ENCODE results near the gene OR2G6.
"Not testable (repeated sequence)": the region's sequence is repeated elsewhere in the genome, so short reads cannot be mapped to it uniquely, and the experiment has no call there.

The OR2G6 gene

DNA sequence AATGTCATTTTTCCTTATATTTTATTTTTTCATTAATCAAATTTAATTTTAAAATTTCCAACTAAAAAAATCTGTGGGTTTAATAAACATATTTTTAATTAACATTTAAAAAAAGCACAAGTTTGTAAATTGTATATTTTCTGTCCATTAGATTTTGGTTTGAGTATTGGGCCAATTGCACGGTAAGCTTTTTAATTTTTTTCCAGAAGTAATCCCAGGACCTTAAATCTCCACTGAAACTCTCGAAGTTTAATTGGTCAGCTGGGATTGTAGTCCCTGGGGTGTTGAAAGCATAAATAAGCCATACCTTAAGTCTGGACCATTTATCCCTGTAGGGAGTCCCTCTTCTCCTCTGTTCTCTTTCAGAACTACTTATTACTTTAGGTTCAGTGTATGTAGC is at the start of gene OR2G6:
OR2G6 (plus strand) TSS at position 301 of the 400 bp plus-strand sequence. CDS start 13,574 bp downstream, outside the sequence.
- DNase-seq = not testable (repeated sequence)

DNA sequence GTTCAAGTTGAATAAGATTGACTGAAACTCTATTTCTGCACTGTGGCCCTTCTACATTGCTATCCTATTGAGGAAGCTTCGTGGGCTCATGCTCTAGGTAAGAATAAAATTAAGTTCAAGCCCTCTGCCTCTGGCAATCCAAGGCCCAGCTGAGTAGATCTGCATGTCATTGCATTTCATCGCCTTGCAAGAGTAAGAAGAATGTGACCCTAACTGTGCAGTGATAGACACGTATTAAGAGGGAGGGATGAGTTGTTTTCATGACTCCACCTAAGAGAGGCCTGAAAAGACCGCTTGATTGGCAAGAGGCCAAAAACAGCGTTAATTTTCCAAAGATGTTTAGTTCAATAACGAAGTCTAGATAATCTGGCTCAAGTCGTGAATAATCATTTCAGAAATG is 48.8 kb upstream of the OR2G6 start:
- DNase-seq = not testable (repeated sequence)

DNA sequence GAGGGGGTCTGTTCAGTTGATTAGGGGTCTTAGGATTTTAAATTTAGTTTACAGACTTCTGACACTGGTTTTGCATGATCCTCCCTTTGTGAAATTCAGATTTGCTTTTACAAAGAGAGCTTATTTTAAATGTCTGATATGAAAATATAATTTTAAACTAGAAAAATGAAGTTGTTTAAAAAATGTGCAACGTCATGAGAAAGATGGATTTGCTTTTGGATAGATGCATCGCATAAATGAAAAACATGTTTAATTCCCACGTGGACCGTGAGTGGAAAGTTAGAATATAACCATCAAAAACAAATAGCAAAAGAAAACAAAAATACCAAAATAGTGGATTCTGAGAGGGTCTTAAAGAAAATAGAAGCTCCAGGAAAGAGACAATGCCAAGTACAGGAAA is 36.7 kb upstream of the OR2G6 start:
- no peak for DNase-seq

DNA sequence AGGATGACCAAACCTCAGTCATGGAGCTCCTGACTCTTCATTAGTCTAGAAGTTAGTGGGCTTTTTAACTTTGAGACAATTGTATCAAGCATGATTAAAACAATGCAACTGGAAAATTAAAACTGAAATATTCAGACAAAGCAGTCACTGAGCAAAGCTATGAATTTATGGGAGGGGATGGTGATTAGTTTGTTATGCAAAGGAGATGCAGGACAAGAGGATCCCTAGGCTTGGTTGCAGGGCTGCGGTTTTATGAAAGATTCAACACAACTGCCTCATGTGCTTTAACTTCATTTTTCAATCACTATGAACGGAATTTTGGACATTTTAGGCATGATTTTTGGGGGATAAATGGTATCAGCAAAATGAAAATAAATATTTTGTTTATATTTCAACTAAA is 35.8 kb upstream of the OR2G6 start:
- not testable (repeated sequence) for DNase-seq

DNA sequence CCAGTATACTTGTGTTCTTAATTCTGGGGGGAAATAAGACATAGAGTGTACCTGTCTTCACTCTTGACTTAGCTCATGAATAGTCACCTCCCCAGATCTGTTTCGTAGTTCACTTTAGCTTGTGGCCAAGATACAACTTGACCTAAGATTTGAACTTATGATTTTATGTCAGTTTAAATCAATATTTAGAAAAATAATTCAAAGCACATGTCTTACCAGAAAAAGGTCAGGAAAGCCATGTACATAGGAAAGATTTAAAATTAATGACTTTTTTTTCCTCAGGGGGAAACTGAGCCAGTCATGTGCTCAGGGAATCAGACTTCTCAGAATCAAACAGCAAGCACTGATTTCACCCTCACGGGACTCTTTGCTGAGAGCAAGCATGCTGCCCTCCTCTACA is 34.8 kb upstream of the OR2G6 start, which contains the start of gene OR2T3:
OR2T3 (plus strand) TSS at position 301 of the 400 bp plus-strand sequence; CDS start at position 301, 0 bp downstream.
- DNase-seq = not testable (repeated sequence)

DNA sequence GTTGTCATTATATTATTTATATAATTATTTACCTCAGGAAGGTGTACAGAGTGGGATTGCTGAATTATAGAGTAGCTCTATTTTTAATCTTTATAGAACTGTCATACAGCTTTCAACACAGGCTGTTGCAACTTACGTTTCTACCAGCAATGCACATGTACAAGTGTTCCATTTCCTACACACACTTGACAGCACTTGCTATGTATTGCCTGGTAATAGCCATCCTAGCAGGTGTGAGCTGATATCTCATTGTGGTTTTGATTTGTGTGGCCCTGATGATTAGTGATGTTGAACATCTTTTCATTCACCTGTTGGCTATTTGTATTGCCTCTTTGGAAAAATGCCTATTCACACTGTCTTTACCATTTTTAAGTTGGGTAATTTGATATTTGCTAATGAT is 32.2 kb upstream of the OR2G6 start:
- not testable (repeated sequence) for DNase-seq

DNA sequence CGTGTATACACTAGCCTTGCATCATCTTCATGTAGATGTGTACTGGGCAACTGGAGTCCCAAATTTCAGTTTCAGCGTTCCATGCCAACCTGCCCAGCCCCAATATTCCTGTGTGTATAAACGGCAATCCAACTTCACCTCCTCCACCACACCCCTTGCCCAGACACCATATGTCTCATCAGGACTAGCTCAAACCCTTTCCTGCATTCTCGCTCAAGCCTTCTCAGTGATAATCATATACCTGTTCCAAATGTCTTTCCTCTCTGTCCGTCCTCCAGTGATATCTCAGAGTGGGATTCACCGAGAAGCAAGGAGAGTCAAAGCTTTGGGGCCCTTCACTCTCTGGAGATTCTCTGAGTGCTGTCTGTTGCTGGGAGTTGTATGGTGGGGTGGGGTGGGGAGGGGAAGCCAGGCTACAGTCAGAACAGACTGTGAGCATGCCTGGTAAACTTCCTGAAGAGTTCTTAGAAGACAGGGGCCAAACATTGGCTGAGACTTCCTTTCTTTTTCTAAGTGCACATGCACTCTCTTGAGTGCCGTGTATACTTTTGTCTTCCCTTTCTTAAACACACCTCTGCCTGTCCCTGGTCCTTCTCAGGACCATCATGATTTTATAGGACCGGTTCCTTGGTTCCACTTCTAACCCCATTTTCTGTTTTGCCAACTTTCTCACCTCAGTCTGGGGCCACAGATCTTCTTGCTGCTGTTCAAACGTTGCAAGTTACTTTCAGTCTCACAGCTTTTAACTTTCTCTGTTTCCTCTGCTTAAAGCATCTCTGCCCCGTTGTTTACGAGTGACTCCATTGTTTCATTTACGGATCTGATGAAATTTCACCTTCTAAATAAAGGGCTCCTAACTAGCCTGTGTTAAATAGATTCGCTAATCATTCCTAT is 25.9 kb upstream of the OR2G6 start:
- DNase-seq = not testable (repeated sequence)

DNA sequence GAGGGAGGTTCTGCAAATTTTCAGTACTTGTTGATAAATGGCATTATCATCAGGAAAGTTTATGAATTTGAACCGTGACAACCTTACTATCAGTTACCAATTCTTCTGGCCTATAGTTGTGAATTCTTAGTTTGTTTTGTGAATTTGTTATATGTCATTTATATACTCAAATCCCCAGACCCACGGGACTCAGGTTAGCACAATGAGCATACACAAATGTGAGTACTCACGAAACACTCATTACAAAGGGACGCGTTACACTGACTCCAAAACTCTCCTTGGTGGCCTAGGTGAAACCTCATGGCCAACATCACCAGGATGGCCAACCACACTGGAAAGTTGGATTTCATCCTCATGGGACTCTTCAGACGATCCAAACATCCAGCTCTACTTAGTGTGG is 19.6 kb upstream of the OR2G6 start, which contains the start of gene OR2T5:
OR2T5 (plus strand) TSS at position 301 of the 400 bp plus-strand sequence; CDS start at position 301, 0 bp downstream.
- not testable (repeated sequence) for DNase-seq

DNA sequence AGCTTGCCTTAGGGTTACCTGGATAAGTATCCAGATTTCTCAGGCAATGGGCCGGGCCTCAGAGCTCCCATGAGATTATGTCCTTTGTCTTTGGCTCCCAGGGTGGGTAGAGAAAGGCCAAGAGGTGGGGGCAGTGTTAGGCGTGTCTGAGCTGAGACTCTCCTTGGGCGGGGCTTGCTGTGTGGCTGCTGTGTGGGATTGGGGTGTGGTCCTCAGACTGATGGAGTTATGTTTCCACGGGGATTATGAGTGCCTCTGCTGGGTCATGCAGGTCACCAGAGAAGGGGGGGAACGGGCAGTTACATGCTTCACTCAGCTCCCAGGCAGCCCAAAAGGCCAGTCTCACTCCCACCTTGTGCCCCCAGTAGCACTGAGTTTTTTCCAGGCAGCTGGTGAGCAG is 11.2 kb upstream of the OR2G6 start:
- DNase-seq = not testable (repeated sequence)

DNA sequence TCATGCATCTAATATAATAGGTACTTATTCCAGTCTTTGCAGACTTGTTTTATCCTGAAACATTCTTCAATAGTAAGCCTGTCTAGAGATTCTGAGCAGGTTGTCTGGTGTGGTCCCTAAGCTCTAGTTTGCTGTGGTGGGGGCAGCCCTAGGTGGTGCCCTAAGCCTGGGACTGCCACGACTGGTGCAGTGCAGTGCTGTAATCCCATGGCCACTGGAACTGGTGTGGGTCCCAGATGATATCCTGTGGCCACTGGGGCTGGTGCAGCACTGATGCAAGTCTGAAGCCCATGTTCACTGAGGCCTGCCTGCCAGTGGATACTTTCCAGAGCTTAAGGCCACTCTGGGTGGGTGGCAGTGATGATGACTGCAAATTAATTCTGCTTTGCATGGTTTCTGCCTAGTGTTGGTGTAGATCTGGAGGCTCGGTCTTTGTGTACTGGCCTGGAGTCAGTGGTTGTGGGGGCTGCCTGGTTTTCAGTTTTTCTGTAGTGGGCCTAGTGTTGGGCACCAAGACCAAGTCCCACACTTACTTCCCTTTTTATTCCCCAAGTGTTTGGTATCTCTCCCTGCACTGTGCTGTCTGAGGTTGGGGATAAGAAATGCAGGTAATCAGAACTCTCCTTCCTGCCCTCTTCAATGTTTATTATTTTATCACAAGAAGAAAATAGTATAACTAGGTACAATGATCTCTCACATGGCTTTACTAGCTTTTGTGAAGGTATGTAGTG is 7.4 kb upstream of the OR2G6 start:
- DNase-seq = not testable (repeated sequence)

DNA sequence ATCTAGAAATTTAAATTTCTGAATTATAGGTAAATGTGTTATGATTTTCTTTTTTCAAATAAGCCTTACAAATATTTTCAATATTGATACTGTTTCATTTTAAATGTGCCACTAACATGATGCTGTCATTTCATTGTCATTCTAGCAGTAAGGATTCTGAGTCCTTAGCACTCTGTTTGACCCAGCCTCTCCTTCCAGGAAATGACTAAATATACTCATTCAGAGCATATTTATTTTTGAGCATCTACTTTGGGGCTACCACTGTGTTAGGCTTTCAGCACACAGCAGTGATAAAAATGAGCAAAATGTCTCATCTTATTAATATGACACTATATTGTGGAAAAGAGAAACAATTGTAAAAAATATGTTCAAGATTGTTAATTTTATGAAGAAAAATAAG is 2.3 kb downstream of the OR2G6 start:
- not testable (repeated sequence) for DNase-seq

DNA sequence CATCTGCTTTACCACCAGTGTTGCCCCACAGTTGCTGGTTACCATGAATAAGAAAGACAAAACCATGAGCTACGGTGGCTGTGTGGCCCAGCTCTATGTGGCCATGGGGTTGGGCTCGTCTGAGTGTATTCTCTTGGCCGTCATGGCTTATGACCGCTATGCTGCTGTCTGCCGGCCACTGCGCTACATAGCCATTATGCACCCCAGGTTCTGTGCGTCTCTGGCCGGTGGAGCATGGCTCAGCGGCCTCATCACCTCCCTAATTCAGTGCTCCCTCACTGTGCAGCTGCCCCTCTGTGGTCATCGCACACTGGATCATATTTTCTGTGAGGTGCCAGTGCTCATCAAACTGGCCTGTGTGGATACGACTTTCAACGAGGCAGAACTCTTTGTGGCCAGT is 14.0 kb downstream of the OR2G6 start:
- DNase-seq = no peak

DNA sequence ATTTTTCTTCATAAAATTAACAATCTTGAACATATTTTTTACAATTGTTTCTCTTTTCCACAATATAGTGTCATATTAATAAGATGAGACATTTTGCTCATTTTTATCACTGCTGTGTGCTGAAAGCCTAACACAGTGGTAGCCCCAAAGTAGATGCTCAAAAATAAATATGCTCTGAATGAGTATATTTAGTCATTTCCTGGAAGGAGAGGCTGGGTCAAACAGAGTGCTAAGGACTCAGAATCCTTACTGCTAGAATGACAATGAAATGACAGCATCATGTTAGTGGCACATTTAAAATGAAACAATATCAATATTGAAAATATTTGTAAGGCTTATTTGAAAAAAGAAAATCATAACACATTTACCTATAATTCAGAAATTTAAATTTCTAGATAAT is 29.6 kb downstream of the OR2G6 start:
- DNase-seq = not testable (repeated sequence)

DNA sequence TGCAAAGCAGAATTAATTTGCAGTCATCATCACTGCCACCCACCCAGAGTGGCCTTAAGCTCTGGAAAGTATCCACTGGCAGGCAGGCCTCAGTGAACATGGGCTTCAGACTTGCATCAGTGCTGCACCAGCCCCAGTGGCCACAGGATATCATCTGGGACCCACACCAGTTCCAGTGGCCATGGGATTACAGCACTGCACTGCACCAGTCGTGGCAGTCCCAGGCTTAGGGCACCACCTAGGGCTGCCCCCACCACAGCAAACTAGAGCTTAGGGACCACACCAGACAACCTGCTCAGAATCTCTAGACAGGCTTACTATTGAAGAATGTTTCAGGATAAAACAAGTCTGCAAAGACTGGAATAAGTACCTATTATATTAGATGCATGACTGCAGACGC is 39.5 kb downstream of the OR2G6 start:
- not testable (repeated sequence) for DNase-seq

DNA sequence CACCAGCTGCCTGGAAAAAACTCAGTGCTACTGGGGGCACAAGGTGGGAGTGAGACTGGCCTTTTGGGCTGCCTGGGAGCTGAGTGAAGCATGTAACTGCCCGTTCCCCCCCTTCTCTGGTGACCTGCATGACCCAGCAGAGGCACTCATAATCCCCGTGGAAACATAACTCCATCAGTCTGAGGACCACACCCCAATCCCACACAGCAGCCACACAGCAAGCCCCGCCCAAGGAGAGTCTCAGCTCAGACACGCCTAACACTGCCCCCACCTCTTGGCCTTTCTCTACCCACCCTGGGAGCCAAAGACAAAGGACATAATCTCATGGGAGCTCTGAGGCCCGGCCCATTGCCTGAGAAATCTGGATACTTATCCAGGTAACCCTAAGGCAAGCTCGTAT is 43.2 kb downstream of the OR2G6 start:
- not testable (repeated sequence) for DNase-seq

DNA sequence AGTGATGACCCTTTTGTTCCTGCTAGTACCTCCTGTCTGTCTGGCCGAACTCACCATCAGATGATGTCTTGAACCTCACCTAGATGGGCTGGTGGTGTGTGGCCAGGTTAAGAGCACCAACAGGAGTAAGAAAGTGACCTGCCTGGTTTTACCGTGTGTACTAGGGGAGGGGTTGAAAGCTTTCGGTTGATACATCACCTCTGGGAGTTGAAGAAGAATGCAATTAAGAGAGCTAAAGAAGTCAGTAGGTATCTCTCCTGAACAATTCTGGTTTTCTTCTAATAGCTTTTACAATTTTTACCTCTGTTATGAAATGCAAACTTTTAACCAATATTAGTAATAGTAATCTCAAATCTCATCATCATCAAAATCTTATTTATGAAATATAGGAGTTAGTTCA is 54.8 kb downstream of the OR2G6 start, which contains the start of gene OR2T29:
OR2T29 (minus strand) TSS at position 101 of the 400 bp plus-strand sequence. CDS start 3,281 bp downstream, outside the sequence.
- not testable (repeated sequence) for DNase-seq

DNA sequence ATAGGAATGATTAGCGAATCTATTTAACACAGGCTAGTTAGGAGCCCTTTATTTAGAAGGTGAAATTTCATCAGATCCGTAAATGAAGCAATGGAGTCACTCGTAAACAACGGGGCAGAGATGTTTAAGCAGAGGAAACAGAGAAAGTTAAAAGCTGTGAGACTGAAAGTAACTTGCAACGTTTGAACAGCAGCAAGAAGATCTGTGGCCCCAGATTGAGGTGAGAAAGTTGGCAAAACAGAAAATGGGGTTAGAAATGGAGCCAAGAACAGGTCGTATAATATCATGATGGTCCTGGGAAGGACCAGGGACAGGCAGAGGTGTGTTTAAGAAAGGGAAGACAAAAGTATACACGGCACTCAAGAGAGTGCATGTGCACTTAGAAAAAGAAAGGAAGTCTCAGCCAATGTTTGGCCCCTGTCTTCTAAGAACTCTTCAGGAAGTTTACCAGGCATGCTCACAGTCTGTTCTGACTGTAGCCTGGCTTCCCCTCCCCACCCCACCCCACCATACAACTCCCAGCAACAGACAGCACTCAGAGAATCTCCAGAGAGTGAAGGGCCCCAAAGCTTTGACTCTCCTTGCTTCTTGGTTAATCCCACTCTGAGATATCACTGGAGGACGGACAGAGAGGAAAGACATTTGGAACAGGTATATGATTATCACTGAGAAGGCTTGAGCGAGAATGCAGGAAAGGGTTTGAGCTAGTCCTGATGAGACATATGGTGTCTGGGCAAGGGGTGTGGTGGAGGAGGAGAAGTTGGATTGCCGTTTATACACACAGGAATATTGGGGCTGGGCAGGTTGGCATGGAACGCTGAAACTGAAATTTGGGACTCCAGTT is 57.9 kb downstream of the OR2G6 start:
- not testable (repeated sequence) for DNase-seq

DNA sequence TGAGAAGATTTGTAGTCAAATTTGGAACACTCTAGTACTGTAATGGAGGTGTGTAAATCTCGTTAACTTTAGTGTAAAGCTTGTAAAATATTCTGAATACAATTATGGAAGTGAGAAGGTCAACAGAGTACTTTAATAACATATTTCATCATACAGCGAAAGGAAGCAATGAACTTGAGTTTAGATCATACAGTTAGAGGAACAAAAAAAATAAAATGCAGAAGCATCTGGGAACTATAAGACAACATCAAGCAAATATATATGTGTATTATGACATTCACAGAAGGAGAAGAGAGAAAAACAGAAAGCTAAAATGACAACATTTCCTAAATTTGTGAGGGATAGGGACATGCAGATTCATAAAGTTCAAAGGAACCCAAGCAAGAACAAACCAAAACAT is 61.2 kb downstream of the OR2G6 start:
- not testable (repeated sequence) for DNase-seq

DNA sequence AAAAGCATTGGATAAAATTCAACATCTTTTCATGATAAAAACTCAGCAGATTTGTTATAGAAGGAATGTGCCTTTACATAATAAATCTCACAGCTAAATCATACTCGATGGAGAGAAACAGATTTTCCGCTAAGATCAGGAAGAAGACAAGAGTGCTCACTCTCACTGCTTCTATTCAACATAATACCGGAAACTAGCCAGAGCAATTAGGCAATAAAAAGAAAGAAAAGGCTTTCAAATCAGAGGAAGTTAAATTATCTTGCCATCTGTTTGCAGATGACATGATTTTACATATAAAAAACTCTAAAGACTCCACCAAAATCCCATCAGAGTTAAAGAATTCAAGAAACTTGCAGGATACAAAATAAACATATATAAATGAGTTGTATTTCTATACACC is 62.9 kb downstream of the OR2G6 start:
- not testable (repeated sequence) for DNase-seq

DNA sequence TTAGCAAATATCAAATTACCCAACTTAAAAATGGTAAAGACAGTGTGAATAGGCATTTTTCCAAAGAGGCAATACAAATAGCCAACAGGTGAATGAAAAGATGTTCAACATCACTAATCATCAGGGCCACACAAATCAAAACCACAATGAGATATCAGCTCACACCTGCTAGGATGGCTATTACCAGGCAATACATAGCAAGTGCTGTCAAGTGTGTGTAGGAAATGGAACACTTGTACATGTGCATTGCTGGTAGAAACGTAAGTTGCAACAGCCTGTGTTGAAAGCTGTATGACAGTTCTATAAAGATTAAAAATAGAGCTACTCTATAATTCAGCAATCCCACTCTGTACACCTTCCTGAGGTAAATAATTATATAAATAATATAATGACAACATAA is 64.2 kb downstream of the OR2G6 start:
- not testable (repeated sequence) for DNase-seq

DNA sequence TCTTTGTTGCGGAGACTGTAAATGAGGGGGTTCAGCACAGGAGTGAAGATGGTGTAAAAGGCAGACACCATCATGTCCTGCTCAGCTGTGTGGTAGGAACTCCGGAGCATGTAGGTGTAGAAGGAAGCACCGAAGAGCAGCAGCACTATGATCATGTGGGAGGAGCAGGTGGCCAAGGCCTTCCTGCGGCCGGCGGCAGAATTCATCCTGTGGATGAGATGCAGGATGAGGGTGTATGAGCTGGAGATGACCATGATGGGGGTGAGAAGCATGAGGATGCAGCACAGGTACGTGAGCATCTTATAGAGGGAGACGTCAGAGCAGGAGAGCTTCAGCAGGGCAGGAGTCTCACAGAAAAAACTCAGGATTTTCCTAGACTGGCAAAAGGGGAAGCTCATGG is 66.0 kb downstream of the OR2G6 start:
- DNase-seq = not testable (repeated sequence)

DNA sequence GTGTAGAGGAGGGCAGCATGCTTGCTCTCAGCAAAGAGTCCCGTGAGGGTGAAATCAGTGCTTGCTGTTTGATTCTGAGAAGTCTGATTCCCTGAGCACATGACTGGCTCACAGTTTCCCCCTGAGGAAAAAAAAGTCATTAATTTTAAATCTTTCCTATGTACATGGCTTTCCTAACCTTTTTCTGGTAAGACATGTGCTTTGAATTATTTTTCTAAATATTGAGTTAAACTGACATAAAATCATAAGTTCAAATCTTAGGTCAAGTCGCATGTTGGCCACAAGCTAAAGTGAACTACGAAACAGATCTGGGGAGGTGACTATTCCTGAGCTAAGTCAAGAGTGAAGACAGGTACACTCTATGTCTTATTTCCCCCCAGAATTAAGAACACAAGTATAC is 66.8 kb downstream of the OR2G6 start, which contains the start of gene OR2T34:
OR2T34 (minus strand) TSS at position 101 of the 400 bp plus-strand sequence; CDS start at position 101, 0 bp downstream.
- not testable (repeated sequence) for DNase-seq

All from SHP77 treated with DMSO at 0.1 percent for 48 hours (cell line).